Trophoblast cell (in vitro differentiated cells and primary cell): Measurements from ENCODE around the gene PRKN.
"Not testable (repeated sequence)": the region's sequence is repeated elsewhere in the genome, so short reads cannot be mapped to it uniquely, and the experiment has no call there.

Source experiments
- DNase-seq, 2 donors: peaks; one replicate each; pipeline ENCODE4 v3.0.0-alpha.2; 2016
- H2AFZ ChIP-seq: 2 replicates; pipeline ENCODE4 v1.6.1; 2013; ENCODE audit warnings: low read length, moderate library complexity, mild to moderate bottlenecking; ENCODE audit not compliant: insufficient read depth, poor library complexity
- H2AK5ac ChIP-seq: 2 replicates; pipeline ENCODE4 v1.6.1; 2013; ENCODE audit warnings: mild to moderate bottlenecking, low read length
- H2BK120ac ChIP-seq: 2 replicates; pipeline ENCODE4 v1.6.1; 2013; ENCODE audit warnings: low read length, mild to moderate bottlenecking, moderate library complexity; ENCODE audit not compliant: insufficient read depth, poor library complexity
- H2BK12ac ChIP-seq: 2 replicates; pipeline ENCODE4 v1.6.1; 2013; ENCODE audit warnings: mild to moderate bottlenecking, low read length, moderate library complexity
- H2BK5ac ChIP-seq: 2 replicates; pipeline ENCODE4 v1.6.1; 2013; ENCODE audit warnings: low read length, low read depth, moderate library complexity, mild to moderate bottlenecking; ENCODE audit not compliant: poor library complexity
- H3K14ac ChIP-seq: 2 replicates; pipeline ENCODE4 v1.6.1; 2013; ENCODE audit warnings: mild to moderate bottlenecking, low read length
- H3K18ac ChIP-seq: 2 replicates; pipeline ENCODE4 v1.6.1; 2013; ENCODE audit warnings: mild to moderate bottlenecking, low read length
- H3K23ac ChIP-seq: 2 replicates; pipeline ENCODE4 v1.6.1; 2013; ENCODE audit warnings: low read length
- H3K27ac ChIP-seq: 2 replicates; pipeline ENCODE4 v1.5.1; 2013; ENCODE audit warnings: low read depth, mild to moderate bottlenecking, inconsistent platforms, low read length, moderate library complexity
- H3K27me3 ChIP-seq: 2 replicates; pipeline ENCODE4 v1.6.1; 2013; ENCODE audit warnings: inconsistent platforms, mild to moderate bottlenecking, low read length, moderate library complexity; ENCODE audit not compliant: insufficient read depth
- H3K36me3 ChIP-seq, 2 experiments: 1 replicate in 1 of 2; 2 replicates in 1 of 2; pipeline ENCODE4 v1.6.1; 2013; ENCODE audit warnings: low read length in 2 of 2, mild to moderate bottlenecking in 2 of 2, moderate library complexity in 1 of 2; ENCODE audit not compliant: insufficient read depth in 2 of 2, control insufficient read depth in 1 of 2
- H3K4ac ChIP-seq: 2 replicates; pipeline ENCODE4 v1.6.1; 2013; ENCODE audit warnings: low read depth, mild to moderate bottlenecking, low read length, moderate library complexity
- H3K4me1 ChIP-seq, 2 experiments: 1 replicate in 1 of 2; 2 replicates in 1 of 2; pipeline ENCODE4 v1.6.1; 2013; ENCODE audit warnings: low read length in 2 of 2, mild to moderate bottlenecking in 2 of 2, moderate library complexity in 1 of 2; ENCODE audit not compliant: insufficient read depth in 2 of 2, control insufficient read depth in 1 of 2
- H3K4me2 ChIP-seq: 2 replicates; pipeline ENCODE4 v1.6.1; 2013; ENCODE audit warnings: inconsistent platforms, mild to moderate bottlenecking, low read length, moderate library complexity
- H3K4me3 ChIP-seq: 2 replicates; pipeline ENCODE4 v1.5.1; 2013; ENCODE audit warnings: mild to moderate bottlenecking, low read depth, low read length, inconsistent platforms
- H3K79me1 ChIP-seq: one replicate; pipeline ENCODE4 v1.6.1; 2013; ENCODE audit warnings: low read length
- H3K79me2 ChIP-seq: 2 replicates; pipeline ENCODE4 v1.6.1; 2013; ENCODE audit warnings: low read length, mild to moderate bottlenecking; ENCODE audit not compliant: control insufficient read depth, insufficient read depth, poor library complexity
- H3K9ac ChIP-seq: 2 replicates; pipeline ENCODE4 v1.6.1; 2013; ENCODE audit warnings: mild to moderate bottlenecking, low read length
- H3K9me3 ChIP-seq: 2 replicates; pipeline ENCODE4 v1.6.1; 2013; ENCODE audit warnings: low read depth, mild to moderate bottlenecking, control low read depth, inconsistent platforms, low read length; ENCODE audit not compliant: insufficient read depth
- H4K12ac ChIP-seq: 2 replicates; pipeline ENCODE4 v1.6.1; 2013; ENCODE audit warnings: low read depth, mild to moderate bottlenecking, low read length, moderate library complexity
- H4K8ac ChIP-seq: 2 replicates; pipeline ENCODE4 v1.6.1; 2013; ENCODE audit warnings: low read depth, mild to moderate bottlenecking, low read length, moderate library complexity
- H4K91ac ChIP-seq: one replicate; pipeline ENCODE4 v1.6.1; 2013; ENCODE audit warnings: low read depth, mild to moderate bottlenecking, low read length, moderate library complexity
- WGBS: extraction: QIAGEN DNeasy Blood & Tissue Kit; methylation state at CpG from one replicate; pipeline ENCODE4 v1.1.7; 2013; ENCODE audit warnings: missing lambda C conversion rate; ENCODE audit not compliant: insufficient read length, insufficient coverage; ENCODE audit errors: extremely low coverage; 5-methylcytosine and 5-hydroxymethylcytosine counted together

The PRKN gene

DNA sequence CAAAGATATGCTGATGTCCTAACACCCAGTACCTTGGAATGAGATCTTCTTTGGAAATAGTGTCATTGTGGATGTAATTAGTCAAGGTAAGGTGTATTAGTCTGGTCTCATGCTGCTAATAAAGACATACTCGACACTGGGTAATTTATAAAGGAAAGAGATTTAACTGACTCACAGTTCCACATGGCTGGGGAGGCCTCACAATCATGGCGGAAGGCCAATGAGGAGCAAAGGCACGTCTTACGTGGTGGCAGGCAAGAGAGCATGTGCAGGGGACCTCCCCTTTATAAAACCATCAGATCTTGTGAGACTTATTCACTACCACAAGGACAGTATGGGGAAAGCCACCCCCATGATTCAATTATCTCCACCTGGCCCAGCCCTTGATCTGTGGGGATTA is 1231.3 kb downstream of the PRKN start:
- not testable (repeated sequence) for H3K4me3 ChIP-seq, H3K36me3 ChIP-seq, H3K18ac ChIP-seq, H3K9ac ChIP-seq, H3K79me2 ChIP-seq, H3K27ac ChIP-seq, H3K9me3 ChIP-seq, H2BK5ac ChIP-seq, H4K8ac ChIP-seq, H3K14ac ChIP-seq, H3K4ac ChIP-seq, H3K27me3 ChIP-seq, H4K12ac ChIP-seq, H2BK12ac ChIP-seq, H2AFZ ChIP-seq, H2AK5ac ChIP-seq, H3K23ac ChIP-seq, DNase-seq, H3K4me2 ChIP-seq, H3K4me1 ChIP-seq
- no CpG with 5 or more reads among the region's 4 CpGs for WGBS
- peak overlapping the region; percentile 34 for H2BK120ac ChIP-seq
- H3K79me1 ChIP-seq, result peaks cover 15% of the 10 kb centered on the region
- H4K91ac ChIP-seq, result peak overlapping the region; percentile 59

DNA sequence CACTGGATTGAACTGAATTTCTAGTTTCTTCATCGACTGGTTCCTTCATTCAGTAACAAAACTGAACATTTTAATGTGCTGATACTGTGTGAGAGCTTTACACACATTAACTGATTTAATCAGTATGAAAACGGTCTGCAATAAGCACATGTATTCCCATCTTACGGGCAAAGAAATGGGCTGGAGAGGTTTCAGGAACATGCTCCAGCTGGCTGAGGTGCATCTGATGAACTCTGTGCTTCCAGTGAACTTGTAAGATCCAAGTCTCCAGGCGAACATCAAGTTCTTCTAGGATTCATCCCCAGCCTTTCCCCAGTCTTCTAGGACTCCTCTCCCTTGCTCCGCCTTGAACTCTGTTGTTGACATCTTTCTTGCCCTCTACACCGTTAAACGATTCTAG is 1233.0 kb downstream of the PRKN start:
- peaks cover 17% of the 10 kb centered on the region for H3K79me1 ChIP-seq
- no peak overlapping the region for H3K23ac ChIP-seq
- H3K4me1 ChIP-seq, result peaks cover 0 to 12% of the 10 kb centered on the region in 2 experiments
- no peak overlapping the region for H2BK120ac ChIP-seq
- H4K91ac ChIP-seq, result peak overlapping the region; percentile 25
- H3K79me2 ChIP-seq, result peaks cover 1% of the 10 kb centered on the region
- peaks cover 1% of the 10 kb centered on the region for H3K9me3 ChIP-seq
- no peaks in the 10 kb centered on the region for H3K36me3 ChIP-seq
- H4K8ac ChIP-seq, result no peak overlapping the region
- H3K9ac ChIP-seq, result no peak overlapping the region
- no peak overlapping the region for H3K27ac ChIP-seq
- H2BK12ac ChIP-seq, result peak overlapping the region; percentile 8
- H2BK5ac ChIP-seq, result no peak overlapping the region
- no peak overlapping the region for H3K4me2 ChIP-seq
- no peak overlapping the region for H3K18ac ChIP-seq
- WGBS, result no CpG with 5 or more reads among the region's 7 CpGs
- no peak overlapping the region for H3K4me3 ChIP-seq
- H4K12ac ChIP-seq, result no peak overlapping the region
- H3K27me3 ChIP-seq, result no peaks in the 10 kb centered on the region
- peak overlapping the region; percentile 62 for H3K14ac ChIP-seq
- no peak overlapping the region for H2AK5ac ChIP-seq
- no peak overlapping the region for H2AFZ ChIP-seq
- no peak for DNase-seq
- H3K4ac ChIP-seq, result no peak overlapping the region

DNA sequence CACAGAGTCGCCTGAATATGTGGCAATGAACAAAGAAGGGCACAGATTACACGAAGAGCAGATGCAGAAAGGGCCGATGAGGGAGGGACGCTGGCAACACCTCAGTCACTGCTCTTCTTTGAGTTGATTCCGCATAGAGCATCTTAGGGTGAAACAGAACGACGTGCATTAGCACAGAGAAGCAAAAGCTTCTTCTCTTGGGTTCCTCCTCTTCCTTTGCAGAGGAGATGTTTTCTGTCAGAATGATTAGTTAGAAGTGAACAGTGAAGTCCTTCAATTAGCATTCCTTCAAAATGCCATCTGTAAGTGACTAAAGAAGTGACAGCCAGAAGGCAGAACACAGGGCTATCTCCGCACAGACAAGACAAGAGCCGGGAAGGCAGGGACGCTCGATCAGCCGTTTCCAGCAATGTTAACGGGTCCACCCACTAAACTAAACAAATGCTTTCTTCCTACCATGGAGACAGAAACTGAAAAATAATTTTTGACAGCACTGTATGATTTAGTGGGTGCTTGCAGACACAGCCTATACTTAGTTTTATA is 1233.9 kb downstream of the PRKN start:
- Histone ChIP-seq H2BK120ac (no peak overlapping the region), H3K79me1 (peaks cover 18% of the 10 kb centered on the region), H3K27ac (peak overlapping the region; percentile 8), H2AK5ac (no peak overlapping the region), H3K27me3 (no peaks in the 10 kb centered on the region), H3K9ac (no peak overlapping the region), H3K4me1 (peaks cover 0 to 12% of the 10 kb centered on the region in 2 experiments), H3K4me2 (no peak overlapping the region), H3K4ac (peak overlapping the region; percentile 15), H3K14ac (no peak overlapping the region), H4K91ac (peak overlapping the region; percentile 15), H3K4me3 (no peak overlapping the region), H2BK12ac (peak overlapping the region; percentile 1), H3K23ac (no peak overlapping the region), H3K79me2 (peaks cover 1% of the 10 kb centered on the region), H3K36me3 (no peaks in the 10 kb centered on the region), H4K8ac (no peak overlapping the region), H2BK5ac (no peak overlapping the region), H2AFZ (no peak overlapping the region), H4K12ac (no peak overlapping the region), H3K9me3 (peaks cover 1% of the 10 kb centered on the region), H3K18ac (peak overlapping the region; percentile 25)
- no peak for DNase-seq
- no CpG with 5 or more reads among the region's 13 CpGs for WGBS

DNA sequence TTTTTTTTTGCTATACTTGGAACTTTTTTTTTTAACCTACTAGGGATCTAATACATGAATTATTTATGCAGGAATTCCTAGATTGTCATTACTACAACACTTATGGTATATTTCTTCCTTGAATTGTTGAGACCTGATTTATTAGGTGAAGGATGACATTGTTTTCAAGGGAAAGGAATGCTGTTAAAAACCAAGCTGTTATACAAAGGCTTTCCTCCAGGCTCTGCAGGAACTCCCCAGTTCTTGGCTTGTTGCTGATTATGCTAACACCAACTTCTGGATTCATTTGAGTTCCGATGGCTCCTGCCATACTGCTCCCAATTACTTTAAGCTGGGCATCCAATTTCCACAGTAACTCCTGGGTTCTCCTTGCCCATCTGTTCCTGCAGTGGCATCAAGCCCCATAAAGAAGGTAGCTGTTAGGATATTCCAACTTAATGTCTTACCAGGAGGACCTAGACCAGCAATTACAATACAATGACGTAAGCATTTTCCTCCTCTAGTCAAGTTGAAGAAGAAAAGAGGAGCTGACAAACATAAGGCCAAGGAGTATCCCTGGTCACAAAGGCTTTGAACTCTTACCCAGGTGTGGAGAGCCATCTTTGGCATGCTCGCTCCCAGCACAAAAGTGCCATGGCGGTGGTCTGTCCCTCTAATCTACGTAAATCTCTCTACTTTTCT is 1237.8 kb downstream of the PRKN start:
- no peak overlapping the region for H3K9ac ChIP-seq
- no peak overlapping the region for H4K12ac ChIP-seq
- no peak overlapping the region for H2AFZ ChIP-seq
- no peak overlapping the region for H2AK5ac ChIP-seq
- peak overlapping the region; percentile 27 for H3K27ac ChIP-seq
- H2BK5ac ChIP-seq, result peak overlapping the region; percentile 68
- H3K36me3 ChIP-seq, result no peaks in the 10 kb centered on the region
- DNase-seq, result no peak
- H4K91ac ChIP-seq, result peak overlapping the region; percentile 82
- H3K18ac ChIP-seq, result no peak overlapping the region
- peak overlapping the region; percentile 89 for H2BK120ac ChIP-seq
- H3K4me3 ChIP-seq, result no peak overlapping the region
- no peak overlapping the region for H3K23ac ChIP-seq
- H3K79me1 ChIP-seq, result peaks cover 15% of the 10 kb centered on the region
- no peak overlapping the region for H3K4me2 ChIP-seq
- peak overlapping the region; percentile 61 for H4K8ac ChIP-seq
- H3K79me2 ChIP-seq, result peaks cover 5% of the 10 kb centered on the region
- H3K4ac ChIP-seq, result no peak overlapping the region
- WGBS, result no CpG with 5 or more reads among the region's 5 CpGs
- no peaks in the 10 kb centered on the region for H3K27me3 ChIP-seq
- H3K9me3 ChIP-seq, result peaks cover 1% of the 10 kb centered on the region
- peaks cover 5 to 16% of the 10 kb centered on the region in 2 experiments for H3K4me1 ChIP-seq
- H3K14ac ChIP-seq, result peak overlapping the region; percentile 11
- H2BK12ac ChIP-seq, result peak overlapping the region; percentile 98
